ENCODE results near the gene BRIP1.

DNA sequence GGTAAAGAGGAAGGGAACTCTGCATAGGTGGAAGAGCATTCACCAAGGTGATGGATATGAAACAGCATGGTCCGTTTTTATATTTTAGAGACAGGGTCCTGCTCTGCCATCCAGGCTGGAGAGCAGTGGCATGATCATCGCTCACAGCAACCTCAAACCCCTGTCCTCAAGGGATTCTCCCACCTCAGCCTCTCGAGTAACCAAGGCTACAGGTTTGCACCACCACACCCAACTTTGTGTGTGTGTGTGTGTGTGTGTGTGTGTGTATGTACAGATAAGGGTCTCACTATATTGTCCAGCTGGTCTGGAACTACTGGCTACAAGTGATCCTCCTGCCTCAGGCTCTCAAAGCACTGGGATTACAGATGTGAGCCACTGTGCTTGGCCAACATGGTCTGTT, 194.8 kb downstream of the BRIP1 start:
- TF ChIP-seq YY1 (IDR thresholded peaks at IDR 0.05; ENCODE audit: low read depth) = no peak
- no peak for TF ChIP-seq TEAD4 (IDR thresholded peaks at IDR 0.05)
- TF ChIP-seq EGR1 (IDR thresholded peaks at IDR 0.05) = no peak
- no peak for TF ChIP-seq RAD21 (IDR thresholded peaks at IDR 0.05; ENCODE audit: low read depth)
- TF ChIP-seq EP300 (IDR thresholded peaks at IDR 0.05; ENCODE audit: borderline replicate concordance) = no peak
- TF ChIP-seq, protein P1, sequence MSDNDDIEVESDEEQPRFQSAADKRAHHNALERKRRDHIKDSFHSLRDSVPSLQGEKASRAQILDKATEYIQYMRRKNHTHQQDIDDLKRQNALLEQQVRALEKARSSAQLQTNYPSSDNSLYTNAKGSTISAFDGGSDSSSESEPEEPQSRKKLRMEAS (IDR thresholded peaks at IDR 0.05) = no peak
- TF ChIP-seq CREB1 (IDR thresholded peaks at IDR 0.05; ENCODE audit: low read depth) = no peak
- no peak for TF ChIP-seq CEBPB (IDR thresholded peaks at IDR 0.05)
